ENCODE results near the gene TBC1D21.

GRCh38 chr15:73884159-73884558, 10.8 kb downstream of the TBC1D21 start:
- TF ChIP-seq EP300 (IDR thresholded peaks at IDR 0.05) (no peak), POLR2A (IDR thresholded peaks at IDR 0.05) (no peak), CTCF (IDR thresholded peaks at IDR 0.05) (no peak), POLR2AphosphoS5 (IDR thresholded peaks at IDR 0.05) (no peak)
